ENCODE results near the gene IKBKE.

IKBKE gene

GRCh38 chr1:206544562-206545257 lies 74.4 kb downstream of the IKBKE start:
- TF ChIP-seq, protein P1, sequence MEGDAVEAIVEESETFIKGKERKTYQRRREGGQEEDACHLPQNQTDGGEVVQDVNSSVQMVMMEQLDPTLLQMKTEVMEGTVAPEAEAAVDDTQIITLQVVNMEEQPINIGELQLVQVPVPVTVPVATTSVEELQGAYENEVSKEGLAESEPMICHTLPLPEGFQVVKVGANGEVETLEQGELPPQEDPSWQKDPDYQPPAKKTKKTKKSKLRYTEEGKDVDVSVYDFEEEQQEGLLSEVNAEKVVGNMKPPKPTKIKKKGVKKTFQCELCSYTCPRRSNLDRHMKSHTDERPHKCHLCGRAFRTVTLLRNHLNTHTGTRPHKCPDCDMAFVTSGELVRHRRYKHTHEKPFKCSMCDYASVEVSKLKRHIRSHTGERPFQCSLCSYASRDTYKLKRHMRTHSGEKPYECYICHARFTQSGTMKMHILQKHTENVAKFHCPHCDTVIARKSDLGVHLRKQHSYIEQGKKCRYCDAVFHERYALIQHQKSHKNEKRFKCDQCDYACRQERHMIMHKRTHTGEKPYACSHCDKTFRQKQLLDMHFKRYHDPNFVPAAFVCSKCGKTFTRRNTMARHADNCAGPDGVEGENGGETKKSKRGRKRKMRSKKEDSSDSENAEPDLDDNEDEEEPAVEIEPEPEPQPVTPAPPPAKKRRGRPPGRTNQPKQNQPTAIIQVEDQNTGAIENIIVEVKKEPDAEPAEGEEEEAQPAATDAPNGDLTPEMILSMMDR (IDR thresholded peaks at IDR 0.05; ENCODE audit: insufficient read depth, low read depth, low read length, missing control alignments), result peak; percentile 88
- H3K4me3 ChIP-seq (ENCODE audit: low read depth, low read length), result no peak overlapping the region
- DNase-seq (ENCODE audit: low read depth), result peak; percentile 72

GRCh38 chr1:206545351-206545750 lies 75.1 kb downstream of the IKBKE start:
- DNase-seq (ENCODE audit: low read depth), result no peak
- no peak overlapping the region for H3K4me3 ChIP-seq (ENCODE audit: low read depth, low read length)
- TF ChIP-seq, protein P1 (IDR thresholded peaks at IDR 0.05; ENCODE audit: insufficient read depth, low read depth, low read length, missing control alignments), result no peak

All from GM12865 (cell line).